A204.1 (cell line): ENCODE results near the gene ASMTL.
"Not testable (repeated sequence)": the region's sequence is repeated elsewhere in the genome, so short reads cannot be mapped to it uniquely, and the experiment has no call there.

ENCODE experiments used
- FAIRE-seq: peaks from 2 replicates; lab custom pipeline; 2012; peaks lifted over from hg19 to GRCh38; lab: Jason Lieb, UNC

The ASMTL gene

GRCh38 chrX:1482530-1482928 is 29.8 kb upstream of the ASMTL start:
- FAIRE-seq, result not testable (repeated sequence)

- no peak for FAIRE-seq
These were observed 29.2 kb upstream of the ASMTL start for GRCh38 chrX:1481636-1482529.

- FAIRE-seq, result no peak
These were observed 27.5 kb upstream of the ASMTL start for GRCh38 chrX:1480082-1480785.

GRCh38 chrX:1477801-1478458 is 25.2 kb upstream of the ASMTL start:
- no peak for FAIRE-seq

GRCh38 chrX:1477229-1477628 is 24.5 kb upstream of the ASMTL start:
- FAIRE-seq, result no peak

- FAIRE-seq, result no peak
These were observed 24.0 kb upstream of the ASMTL start for GRCh38 chrX:1476682-1477081.

- FAIRE-seq, result no peak
These were observed 23.2 kb upstream of the ASMTL start for GRCh38 chrX:1475881-1476280.

GRCh38 chrX:1475481-1475880 is 22.8 kb upstream of the ASMTL start:
- FAIRE-seq, result no peak

GRCh38 chrX:1474593-1474992 is 21.9 kb upstream of the ASMTL start:
- FAIRE-seq, result not testable (repeated sequence)

GRCh38 chrX:1472975-1473374 is 20.3 kb upstream of the ASMTL start:
- FAIRE-seq, result no peak

GRCh38 chrX:1468250-1468772 is 15.6 kb upstream of the ASMTL start:
- FAIRE-seq, result no peak

- FAIRE-seq, result no peak
These were observed 14.4 kb upstream of the ASMTL start for GRCh38 chrX:1466971-1467561.

GRCh38 chrX:1466232-1466661 is 13.5 kb upstream of the ASMTL start:
- no peak for FAIRE-seq

GRCh38 chrX:1465286-1466231 is 12.8 kb upstream of the ASMTL start:
- no peak for FAIRE-seq

GRCh38 chrX:1464971-1465285 is 12.2 kb upstream of the ASMTL start:
- FAIRE-seq, result no peak

- no peak for FAIRE-seq
These were observed 11.6 kb upstream of the ASMTL start for GRCh38 chrX:1464041-1464970.

GRCh38 chrX:1463581-1463980 is 10.9 kb upstream of the ASMTL start:
- no peak for FAIRE-seq

GRCh38 chrX:1462596-1463251 is 10.0 kb upstream of the ASMTL start:
- no peak for FAIRE-seq

- peak; percentile 90 for FAIRE-seq
These were observed 9.4 kb upstream of the ASMTL start for GRCh38 chrX:1462110-1462509.

GRCh38 chrX:1455948-1456280 is 3.2 kb upstream of the ASMTL start:
- no peak for FAIRE-seq
